ENCODE results near the gene SDK1.
"Not testable (repeated sequence)": the region's sequence is repeated elsewhere in the genome, so short reads cannot be mapped to it uniquely, and the experiment has no call there.

The SDK1 gene

GRCh38 chr7:4299431-4299830 lies 998.4 kb downstream of the SDK1 start:
- intact Hi-C loops (cut with DNase I) = no loop called here
- DNase-seq = no peak

GRCh38 chr7:4302203-4302905 lies 1001.3 kb downstream of the SDK1 start:
- no peak for DNase-seq
- intact Hi-C loops (cut with DNase I) = no loop called here

- intact Hi-C loops (cut with DNase I) = no loop called here
- no peak for DNase-seq
Observed at GRCh38 chr7:4307316-4308204, 1006.5 kb downstream of the SDK1 start.

GRCh38 chr7:4308205-4308590 lies 1007.1 kb downstream of the SDK1 start:
- DNase-seq = no peak
- intact Hi-C loops (cut with DNase I) = no loop called here

GRCh38 chr7:4313911-4314310 lies 1012.9 kb downstream of the SDK1 start:
- peak in 1 of 42 donors; percentile 15 for DNase-seq
- intact Hi-C loops (cut with DNase I) = not testable (repeated sequence)

- DNase-seq; intact Hi-C loops (cut with DNase I): not testable (repeated sequence)
Observed at GRCh38 chr7:4314316-4314715, 1013.3 kb downstream of the SDK1 start.
